GM19193 (cell line): Measurements from ENCODE around the gene RBM47.

Experiments used
- POLR2A ChIP-seq: IDR thresholded peaks from 4 replicates; pipeline ENCODE4 v1.6.1; 2011; ENCODE audit not compliant: insufficient read depth, insufficient read length; ENCODE audit errors: extremely low read depth

Gene RBM47

GRCh38 chr4:40564815-40565483, 64.7 kb downstream of the RBM47 start:
- no peak for TF ChIP-seq POLR2A

- TF ChIP-seq POLR2A: no peak
These were observed 65.7 kb downstream of the RBM47 start for GRCh38 chr4:40564004-40564403.

GRCh38 chr4:40563401-40563800, 66.3 kb downstream of the RBM47 start:
- no peak for TF ChIP-seq POLR2A

- TF ChIP-seq POLR2A: no peak
These were observed 67.0 kb downstream of the RBM47 start for GRCh38 chr4:40562681-40563080.

- TF ChIP-seq POLR2A: no peak
These were observed 67.5 kb downstream of the RBM47 start for GRCh38 chr4:40562208-40562607.

- TF ChIP-seq POLR2A: no peak
These were observed 69.8 kb downstream of the RBM47 start for GRCh38 chr4:40559585-40560465.

- TF ChIP-seq POLR2A: no peak
These were observed 71.9 kb downstream of the RBM47 start for GRCh38 chr4:40557736-40558135.

GRCh38 chr4:40555176-40555900, 74.3 kb downstream of the RBM47 start:
- no peak for TF ChIP-seq POLR2A

GRCh38 chr4:40553995-40554394, 75.7 kb downstream of the RBM47 start:
- no peak for TF ChIP-seq POLR2A

- no peak for TF ChIP-seq POLR2A
These were observed 77.1 kb downstream of the RBM47 start for GRCh38 chr4:40552536-40552935.

- no peak for TF ChIP-seq POLR2A
These were observed 78.7 kb downstream of the RBM47 start for GRCh38 chr4:40550948-40551462.

- TF ChIP-seq POLR2A: no peak
These were observed 79.5 kb downstream of the RBM47 start for GRCh38 chr4:40550196-40550595.

GRCh38 chr4:40548256-40548655, 81.4 kb downstream of the RBM47 start:
- TF ChIP-seq POLR2A: no peak

GRCh38 chr4:40547789-40548132, 81.9 kb downstream of the RBM47 start:
- TF ChIP-seq POLR2A: no peak

GRCh38 chr4:40546969-40547788, 82.5 kb downstream of the RBM47 start:
- no peak for TF ChIP-seq POLR2A

GRCh38 chr4:40546506-40546905, 83.2 kb downstream of the RBM47 start:
- TF ChIP-seq POLR2A: no peak
